Mesodermal cell (in vitro differentiated cells): Measurements from ENCODE around the gene CFAP74.

Experiments used
- H3K27ac ChIP-seq: 2 replicates; pipeline ENCODE4 v1.7.0; 2013; ENCODE audit warnings: mild to moderate bottlenecking, low read depth, low read length, moderate library complexity; ENCODE audit not compliant: severe bottlenecking
- H3K36me3 ChIP-seq: 2 replicates; pipeline ENCODE4 v1.7.1; 2013; ENCODE audit warnings: mild to moderate bottlenecking, low read length, moderate library complexity; ENCODE audit not compliant: control insufficient read depth, insufficient read depth
- H3K4me1 ChIP-seq: one replicate; pipeline ENCODE4 v1.7.1; 2013; ENCODE audit warnings: mild to moderate bottlenecking, low read length; ENCODE audit not compliant: insufficient read depth, control insufficient read depth, poor library complexity, severe bottlenecking
- H3K4me3 ChIP-seq: 2 replicates; pipeline ENCODE4 v1.7.0; 2013; ENCODE audit warnings: low read length, control low read depth, mild to moderate bottlenecking; ENCODE audit not compliant: insufficient read depth, poor library complexity, severe bottlenecking; ENCODE audit errors: extremely low read depth
- H3K9me3 ChIP-seq: 2 replicates; pipeline ENCODE4 v1.7.1; 2013; ENCODE audit warnings: mild to moderate bottlenecking, low read length, moderate library complexity; ENCODE audit not compliant: control insufficient read depth
- WGBS, 2 experiments: methylation state at CpG; one replicate each; pipeline ENCODE4 v1.1.5; 2013; ENCODE audit warnings: missing lambda C conversion rate in 2 of 2; ENCODE audit not compliant: insufficient coverage in 2 of 2; 5-methylcytosine and 5-hydroxymethylcytosine counted together

Gene CFAP74

DNA sequence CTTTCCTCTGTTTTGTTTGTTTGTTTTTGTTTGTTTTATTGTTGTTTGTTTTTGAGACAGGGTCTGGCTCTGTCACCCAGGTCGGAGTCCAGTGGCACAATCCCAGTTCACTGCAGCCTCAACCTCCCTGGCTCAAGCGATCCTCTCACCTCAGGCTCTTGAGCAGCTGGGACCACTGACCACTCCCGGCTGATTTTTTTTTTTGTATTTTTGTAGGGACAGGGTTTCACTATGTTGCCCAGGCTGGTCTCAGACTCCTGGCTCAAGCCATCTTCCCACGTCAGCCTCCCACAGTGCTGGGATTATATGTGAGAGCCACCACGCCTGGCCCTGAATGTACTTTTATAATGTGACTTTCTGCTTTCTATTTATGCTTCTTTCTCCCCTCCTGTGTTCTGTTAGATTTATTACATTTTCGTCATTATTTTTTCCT lies 93.5 kb downstream of the CFAP74 start:
- Histone ChIP-seq H3K9me3 (no peaks in the 10 kb centered on the region), H3K36me3 (no peaks in the 10 kb centered on the region), H3K27ac (peak overlapping the region; percentile 57), H3K4me3 (peak overlapping the region; percentile 57), H3K4me1 (peaks cover 11% of the 10 kb centered on the region)
- 80 to 100% methylated on average over 2 of the region's 6 CpGs for WGBS, 2 experiments

DNA sequence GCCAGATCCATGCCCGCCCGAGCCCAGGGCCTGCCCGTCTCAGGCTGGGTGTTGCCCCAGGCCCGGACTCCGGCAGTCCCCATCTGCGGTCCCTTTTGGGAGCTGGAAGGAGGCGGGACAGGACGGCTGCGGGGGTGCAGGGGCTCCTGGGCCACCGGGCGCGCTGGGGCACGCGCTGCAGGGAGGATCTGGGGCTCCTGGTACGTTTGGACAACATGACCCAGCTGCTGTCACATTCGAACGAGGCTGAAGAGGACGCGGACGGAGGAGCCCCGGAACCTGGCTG lies 95.1 kb downstream of the CFAP74 start:
- H3K36me3 ChIP-seq: no peaks in the 10 kb centered on the region
- peak overlapping the region; percentile 57 for H3K4me3 ChIP-seq
- H3K9me3 ChIP-seq: no peaks in the 10 kb centered on the region
- peaks cover 11% of the 10 kb centered on the region for H3K4me1 ChIP-seq
- H3K27ac ChIP-seq: no peak overlapping the region
- 24 to 26% methylated on average over 21 of the region's 21 CpGs for WGBS, 2 experiments

DNA sequence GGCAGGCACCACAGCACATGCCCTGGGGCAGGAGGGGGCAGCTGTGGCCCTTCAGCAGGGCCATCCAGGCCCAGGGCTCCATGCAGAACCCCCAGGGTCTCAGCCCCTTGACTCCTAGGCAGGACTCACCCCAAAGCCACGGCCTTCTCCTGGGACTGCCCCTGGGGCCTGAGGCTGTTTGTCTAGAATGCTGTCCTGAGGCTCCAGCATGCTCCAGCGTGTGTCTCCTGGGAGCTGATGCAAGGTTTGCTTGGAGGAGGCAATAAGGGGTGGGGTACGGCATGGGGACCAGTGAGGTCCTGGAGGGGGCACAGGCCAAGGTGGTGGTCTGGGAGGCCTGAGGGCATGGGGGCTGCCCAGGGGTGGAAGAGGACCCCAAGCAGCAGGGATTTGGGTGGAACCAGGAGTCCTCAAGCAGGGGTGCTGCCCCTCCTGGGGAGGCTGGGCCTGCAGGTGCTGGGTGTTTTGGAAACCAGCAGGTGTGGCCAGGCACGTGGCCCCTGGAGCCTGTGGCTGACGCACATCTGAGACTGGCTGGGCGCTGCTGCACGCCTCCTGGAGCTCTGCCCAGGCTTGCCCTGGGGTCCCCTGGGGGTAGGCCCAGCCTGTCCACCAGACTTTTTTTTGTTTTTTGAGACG lies 96.4 kb downstream of the CFAP74 start:
- Histone ChIP-seq H3K4me3 (no peak overlapping the region), H3K4me1 (peaks cover 11% of the 10 kb centered on the region), H3K36me3 (no peaks in the 10 kb centered on the region), H3K27ac (no peak overlapping the region), H3K9me3 (no peaks in the 10 kb centered on the region)
- 92 to 97% methylated on average over 6 to 8 of the region's 8 CpGs for WGBS, 2 experiments

DNA sequence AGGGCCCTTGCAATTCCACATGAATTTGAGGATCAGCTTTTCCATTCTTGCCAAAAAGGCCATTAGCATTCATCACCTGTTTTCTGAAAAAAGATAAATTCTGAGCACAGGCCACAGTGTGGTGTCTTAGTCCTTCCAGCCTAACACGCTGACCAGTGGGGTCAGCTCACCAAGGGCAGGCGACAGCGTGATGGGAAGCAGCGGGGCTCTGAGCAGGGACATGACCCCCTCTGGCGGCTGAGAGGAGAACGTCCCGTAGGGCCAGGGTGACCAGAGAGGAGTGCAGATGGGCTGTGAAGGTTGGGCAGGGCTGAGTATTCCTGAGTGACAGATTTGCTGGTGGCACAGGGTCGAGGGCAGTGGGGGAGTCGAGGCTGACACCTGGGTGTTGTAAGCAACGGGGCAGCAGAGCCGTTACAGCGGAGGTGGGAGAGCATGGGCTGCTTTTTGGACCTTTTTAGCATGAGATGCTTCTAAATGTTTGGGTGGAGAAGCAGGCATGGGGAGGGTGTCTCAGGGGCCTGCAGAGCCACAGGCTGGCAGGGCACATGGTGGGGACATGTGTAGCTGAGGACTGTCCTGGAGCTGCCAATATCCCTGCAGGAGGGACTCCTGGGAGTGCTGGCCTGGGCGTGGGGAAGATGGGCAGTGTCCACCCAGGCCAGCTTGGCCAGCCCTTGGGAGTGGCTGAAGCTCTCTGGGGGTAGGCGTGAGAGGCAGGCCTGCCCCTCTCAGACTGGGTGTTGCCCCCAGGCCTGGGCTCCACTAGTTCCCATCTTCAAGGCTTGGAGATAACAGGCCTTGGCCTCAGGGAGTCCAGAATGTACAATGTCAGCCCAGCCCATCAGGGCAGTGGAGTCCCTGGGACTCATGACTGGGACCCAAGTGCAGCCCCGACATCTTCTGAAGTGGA lies 97.1 kb downstream of the CFAP74 start:
- H3K4me1 ChIP-seq: peaks cover 11% of the 10 kb centered on the region
- WGBS, 2 experiments: 27 to 29% methylated on average over 15 of the region's 15 CpGs
- H3K9me3 ChIP-seq: no peaks in the 10 kb centered on the region
- no peaks in the 10 kb centered on the region for H3K36me3 ChIP-seq
- H3K4me3 ChIP-seq: no peak overlapping the region
- peak overlapping the region; percentile 23 for H3K27ac ChIP-seq

DNA sequence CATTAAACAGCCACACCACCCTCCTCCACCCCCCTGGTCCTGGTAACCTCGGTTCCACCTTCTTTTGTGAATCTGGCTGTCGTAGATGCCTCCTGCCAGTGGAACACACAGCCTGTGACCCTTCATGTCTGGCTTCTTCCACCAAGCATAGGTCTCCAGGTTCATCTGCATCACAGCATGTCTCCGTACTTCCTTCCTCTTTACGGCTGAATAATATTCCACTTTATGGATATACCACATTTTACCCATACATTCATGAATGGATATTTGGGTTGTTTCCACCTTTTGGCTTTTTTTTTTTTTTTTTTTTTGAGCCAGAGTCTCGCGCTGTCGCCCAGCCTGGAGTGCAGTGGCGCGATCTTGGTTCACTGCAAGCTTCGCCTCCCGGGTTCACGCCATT lies 100.4 kb downstream of the CFAP74 start:
- Histone ChIP-seq H3K4me3 (no peak overlapping the region), H3K9me3 (no peaks in the 10 kb centered on the region), H3K36me3 (no peaks in the 10 kb centered on the region), H3K4me1 (peaks cover 9% of the 10 kb centered on the region), H3K27ac (no peak overlapping the region)
- 87 to 100% methylated on average over 2 of the region's 12 CpGs for WGBS, 2 experiments

DNA sequence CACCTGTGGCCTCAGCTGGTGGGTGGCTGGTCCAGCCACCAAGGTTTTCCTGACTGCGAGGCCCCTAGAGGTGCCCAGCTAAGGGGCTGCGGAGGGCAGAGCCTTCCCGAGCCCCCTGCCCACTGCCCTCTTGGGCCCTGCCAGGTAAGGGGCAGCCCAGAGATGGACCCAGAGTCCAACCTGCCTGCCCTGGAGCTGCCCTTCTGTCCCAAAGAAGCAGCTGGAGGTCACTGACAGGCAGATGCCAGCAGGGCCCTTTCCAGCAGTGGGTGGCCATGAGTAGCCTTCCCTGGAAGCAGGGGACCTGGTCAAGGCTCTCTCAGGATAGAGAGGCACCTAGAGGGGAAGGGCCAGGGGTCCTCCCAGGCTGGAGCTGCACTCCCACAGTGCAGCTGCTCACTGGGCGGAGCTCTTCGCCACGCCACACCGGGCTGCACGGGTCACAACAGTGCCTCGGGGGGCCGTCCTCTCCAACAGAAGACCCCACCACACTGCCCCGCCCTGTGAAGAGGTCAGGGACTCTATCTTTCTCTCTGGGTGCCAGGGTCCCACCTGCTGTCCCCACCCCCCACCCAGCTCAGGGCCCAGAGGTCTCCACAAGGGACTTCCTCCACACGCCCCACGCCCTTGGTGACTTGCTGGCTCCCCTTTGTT lies 101.8 kb downstream of the CFAP74 start:
- Histone ChIP-seq H3K9me3 (no peaks in the 10 kb centered on the region), H3K4me3 (no peak overlapping the region), H3K27ac (no peak overlapping the region), H3K4me1 (peaks cover under 1% of the 10 kb centered on the region), H3K36me3 (no peaks in the 10 kb centered on the region)
- 90 to 91% methylated on average over 9 to 13 of the region's 13 CpGs for WGBS, 2 experiments

DNA sequence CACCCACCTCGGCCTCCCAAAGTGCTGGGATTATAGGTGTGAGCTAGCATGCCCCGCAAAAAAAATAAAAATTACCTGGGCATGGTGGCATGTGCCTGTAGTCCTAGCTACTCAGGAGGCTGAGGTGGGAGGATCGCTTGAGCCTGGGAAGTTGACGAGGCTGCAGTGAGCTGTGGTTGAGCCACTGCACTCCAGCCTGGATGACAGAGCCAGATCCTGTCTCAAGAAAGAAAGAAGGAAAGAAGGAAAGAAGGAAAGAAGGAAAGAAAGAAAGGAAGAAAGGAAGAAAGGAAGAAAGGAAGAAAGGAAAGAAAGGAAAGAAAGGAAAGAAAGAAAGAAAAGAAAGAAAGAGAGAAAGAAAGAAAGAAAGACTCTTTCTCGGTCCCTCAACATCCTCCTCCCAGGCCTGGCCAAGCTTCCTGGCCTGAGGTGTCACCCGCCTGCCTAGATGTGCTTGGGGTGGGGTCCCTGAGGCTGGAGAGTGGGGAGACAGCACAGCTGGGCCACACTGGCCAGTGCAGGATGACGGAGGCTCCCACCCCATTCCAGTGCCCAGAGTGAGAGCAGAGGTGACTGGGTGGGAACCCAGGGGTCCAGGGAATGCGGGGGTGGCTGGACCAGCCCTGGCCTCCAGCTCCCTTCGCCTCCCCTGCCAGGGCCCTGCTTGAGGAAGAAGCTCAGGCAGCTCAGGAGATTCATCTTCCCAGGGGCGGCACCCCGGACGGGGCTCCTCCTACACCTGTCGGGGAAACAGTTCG lies 102.5 kb downstream of the CFAP74 start:
- Histone ChIP-seq H3K4me1 (no peaks in the 10 kb centered on the region), H3K9me3 (no peaks in the 10 kb centered on the region), H3K36me3 (no peaks in the 10 kb centered on the region), H3K4me3 (no peak overlapping the region), H3K27ac (no peak overlapping the region)
- WGBS, 2 experiments: 83 to 91% methylated on average over 11 to 12 of the region's 14 CpGs

DNA sequence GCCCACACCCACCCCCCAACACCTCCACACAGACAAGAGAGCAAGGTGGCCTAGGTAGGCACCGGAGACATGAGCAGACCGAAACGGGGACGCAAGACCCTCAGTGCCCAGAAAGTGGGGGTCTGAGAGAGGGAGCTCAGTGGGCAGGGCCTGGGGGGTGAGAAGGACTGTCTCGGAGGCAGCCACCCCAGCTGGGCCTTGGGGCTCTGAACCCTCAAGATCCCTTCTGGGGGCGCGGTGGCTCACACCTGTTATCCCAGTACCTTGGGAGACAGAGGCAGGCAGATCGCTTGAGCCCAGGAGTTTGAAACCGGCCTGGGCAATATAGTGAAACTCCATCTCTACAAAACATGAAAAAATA lies 103.6 kb downstream of the CFAP74 start:
- no peaks in the 10 kb centered on the region for H3K4me1 ChIP-seq
- H3K36me3 ChIP-seq: no peaks in the 10 kb centered on the region
- H3K4me3 ChIP-seq: no peak overlapping the region
- no peak overlapping the region for H3K27ac ChIP-seq
- no peaks in the 10 kb centered on the region for H3K9me3 ChIP-seq
- 92 to 96% methylated on average over 7 to 9 of the region's 9 CpGs for WGBS, 2 experiments

DNA sequence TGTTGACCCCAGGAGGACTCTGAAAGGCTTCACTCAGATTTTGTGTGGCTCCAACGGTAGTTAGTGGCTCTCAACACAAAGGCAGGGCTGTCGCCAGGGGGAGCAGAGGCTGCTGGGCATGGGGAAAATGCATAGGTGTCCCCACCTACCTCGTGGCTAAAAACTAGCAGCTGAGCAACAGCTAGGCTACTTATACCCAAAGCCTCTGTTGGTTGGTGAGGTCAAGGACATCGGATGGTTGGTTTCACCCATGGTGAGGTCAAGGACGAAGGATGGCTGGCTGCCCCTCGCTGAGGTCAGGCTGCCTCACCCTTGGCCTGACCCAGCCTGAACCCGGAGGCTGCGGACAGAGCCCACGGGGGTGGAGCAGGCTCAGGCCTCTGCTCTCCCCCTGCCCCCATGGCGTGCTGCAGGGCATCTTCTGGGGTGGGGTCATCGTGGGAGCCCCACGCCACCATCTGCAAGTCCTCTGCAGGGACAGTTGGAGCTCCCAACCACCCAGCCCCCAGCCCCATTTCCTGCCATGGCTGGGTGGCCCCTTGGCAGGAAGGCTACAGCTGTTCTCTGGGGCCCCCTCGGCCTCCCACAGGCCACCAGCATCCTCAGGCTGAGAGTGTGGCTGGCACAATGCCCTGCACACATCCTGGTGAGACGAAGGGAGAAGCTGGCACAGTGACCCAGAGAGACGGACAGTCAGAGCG lies 104.2 kb downstream of the CFAP74 start:
- H3K9me3 ChIP-seq: no peaks in the 10 kb centered on the region
- H3K4me1 ChIP-seq: peaks cover 4% of the 10 kb centered on the region
- H3K27ac ChIP-seq: no peak overlapping the region
- WGBS, 2 experiments: 76 to 86% methylated on average over 12 to 14 of the region's 16 CpGs
- H3K4me3 ChIP-seq: no peak overlapping the region
- no peaks in the 10 kb centered on the region for H3K36me3 ChIP-seq
